ENCODE measurements around the gene OVCH2. TPM values are rescaled to one million over a fixed set of nuclear protein-coding genes. Genes with fewer than 3 reads are reported as not detected.
"Not testable (repeated sequence)": the region's sequence is repeated elsewhere in the genome, so short reads cannot be mapped to it uniquely, and the experiment has no call there.

The OVCH2 gene
- total RNA-seq, 1 donor from 2014 or later = not detected

GRCh38 chr11:7672960-7673723, 33.1 kb downstream of the OVCH2 start, which contains the start of gene CYB5R2:
TSS of gene CYB5R2 (minus strand) at chr11:7673500. CDS start at chr11:7672825, 675 bp downstream.
- DNase-seq (peak; percentile 82), ATAC-seq (ENCODE audit: poor library complexity) (peak; percentile 94)
- intact Hi-C loops (cut with DNase I) = no loop called here

- intact Hi-C loops (cut with DNase I) = no loop called here
- ATAC-seq (ENCODE audit: poor library complexity) = peak; percentile 7
Observed at GRCh38 chr11:7672276-7672959, 33.9 kb downstream of the OVCH2 start.

GRCh38 chr11:7671347-7672215, 34.7 kb downstream of the OVCH2 start:
- intact Hi-C loops (cut with DNase I) = no loop called here
- DNase-seq = no peak
- no peak for ATAC-seq (ENCODE audit: poor library complexity)

More at GRCh38 chr11:7672276-7672959, 33.9 kb downstream of the OVCH2 start:
- no peak for DNase-seq

- ATAC-seq (ENCODE audit: poor library complexity) (no peak), DNase-seq (no peak)
- intact Hi-C loops (cut with DNase I) = no loop called here
Observed at GRCh38 chr11:7670641-7671040, 35.6 kb downstream of the OVCH2 start.

- no peak for DNase-seq
- ATAC-seq (ENCODE audit: poor library complexity) = no peak
- intact Hi-C loops (cut with DNase I) = no loop called here
Observed at GRCh38 chr11:7668911-7669310, 37.4 kb downstream of the OVCH2 start.

GRCh38 chr11:7668464-7668863, 37.8 kb downstream of the OVCH2 start:
- ATAC-seq (ENCODE audit: poor library complexity) (no peak), DNase-seq (no peak)
- intact Hi-C loops (cut with DNase I) = no loop called here

GRCh38 chr11:7667460-7667859, 38.8 kb downstream of the OVCH2 start:
- intact Hi-C loops (cut with DNase I) = no loop called here
- DNase-seq = no peak
- no peak for ATAC-seq (ENCODE audit: poor library complexity)

- ATAC-seq (ENCODE audit: poor library complexity) (no peak), DNase-seq (no peak)
- intact Hi-C loops (cut with DNase I) = no loop called here
Observed at GRCh38 chr11:7666292-7666866, 39.9 kb downstream of the OVCH2 start.

GRCh38 chr11:7665473-7666291, 40.6 kb downstream of the OVCH2 start:
- peak; percentile 95 for ATAC-seq (ENCODE audit: poor library complexity)
- DNase-seq = peak; percentile 86
- intact Hi-C loops (cut with DNase I) = no loop called here

GRCh38 chr11:7664867-7665266, 41.4 kb downstream of the OVCH2 start:
- intact Hi-C loops (cut with DNase I) = no loop called here
- ATAC-seq (ENCODE audit: poor library complexity) (no peak), DNase-seq (no peak)

- ATAC-seq (ENCODE audit: poor library complexity); DNase-seq; intact Hi-C loops (cut with DNase I): not testable (repeated sequence)
Observed at GRCh38 chr11:7663531-7663930, 42.7 kb downstream of the OVCH2 start.

- ATAC-seq (ENCODE audit: poor library complexity) = peak; percentile 91
- DNase-seq = peak; percentile 66
- intact Hi-C loops (cut with DNase I) = loop anchor here (5.0 kb wide), 1 partner anchor 85 kb away; no protein-coding TSS in a partner anchor
Observed at GRCh38 chr11:7657306-7658025, 48.8 kb downstream of the OVCH2 start.

GRCh38 chr11:7656704-7657103, 49.6 kb downstream of the OVCH2 start:
- DNase-seq (no peak), ATAC-seq (ENCODE audit: poor library complexity) (peak; percentile 23)
- intact Hi-C loops (cut with DNase I) = loop anchor here (5.0 kb wide), 1 partner anchor 84 kb away; no protein-coding TSS in a partner anchor

- intact Hi-C loops (cut with DNase I) = loop anchor here (5.0 kb wide), 1 partner anchor 83 kb away; no protein-coding TSS in a partner anchor
- peak; percentile 87 for ATAC-seq (ENCODE audit: poor library complexity)
- no peak for DNase-seq
Observed at GRCh38 chr11:7655253-7656217, 50.7 kb downstream of the OVCH2 start.

GRCh38 chr11:7654195-7654705, 52.0 kb downstream of the OVCH2 start:
- DNase-seq (no peak), ATAC-seq (ENCODE audit: poor library complexity) (no peak)
- intact Hi-C loops (cut with DNase I) = no loop called here

GRCh38 chr11:7651700-7652099, 54.6 kb downstream of the OVCH2 start:
- intact Hi-C loops (cut with DNase I) = no loop called here
- ATAC-seq (ENCODE audit: poor library complexity) (no peak), DNase-seq (peak; percentile 64)
